IMR-90 (cell line): ENCODE measurements around the gene JMJD6. TPM values are rescaled to one million over a fixed set of nuclear protein-coding genes. Genes with fewer than 3 reads are reported as not detected.

Experiments used
- CHD1 ChIP-seq: IDR thresholded peaks from 2 replicates; pipeline ENCODE4 v1.6.1; 2012; ENCODE audit warnings: low read depth, low read length, improper control_type of control experiment
- ELK1 ChIP-seq: fragments of 150-350 bp; IDR thresholded peaks from 2 replicates; pipeline ENCODE4 v1.6.1; 2016; ENCODE audit warnings: low read depth, mild to moderate bottlenecking, low read length, moderate library complexity, borderline replicate concordance
- MAZ ChIP-seq: IDR thresholded peaks from 2 replicates; pipeline ENCODE4 v1.6.1; 2012; ENCODE audit warnings: low read depth, mild to moderate bottlenecking, low read length, improper control_type of control experiment, moderate library complexity, borderline replicate concordance
- MXI1 ChIP-seq: IDR thresholded peaks from 2 replicates; pipeline ENCODE4 v1.6.1; 2012; ENCODE audit warnings: low read depth, mild to moderate bottlenecking, low read length, moderate library complexity, borderline replicate concordance
- NFE2L2 ChIP-seq: fragments of 150-350 bp; IDR thresholded peaks from 2 replicates; pipeline ENCODE4 v1.6.1; 2016; ENCODE audit warnings: low read depth, mild to moderate bottlenecking, low read length
- RCOR1 ChIP-seq: IDR thresholded peaks from 2 replicates; pipeline ENCODE4 v1.6.1; 2012; ENCODE audit warnings: mild to moderate bottlenecking, low read length, improper control_type of control experiment; ENCODE audit not compliant: insufficient replicate concordance
- polyA plus RNA-seq, 3 experiments: library from polyadenylated mRNA; depleted of rRNA; stranded (reverse); fragments of >200 nt; gene quantifications; 2 replicates each; pipeline ENCODE4 v1.2.3, GENCODE V29; 2012; ENCODE audit warnings: low replicate concordance in 1 of 3
- total RNA-seq: library from RNA; depleted of rRNA; stranded (reverse); fragments of >200 nt; gene quantifications from 2 replicates; pipeline ENCODE4 v1.2.3, GENCODE V29; 2012

JMJD6 gene
- total and polyA plus RNA-seq, 2 of the 4 experiments (the other 2 are of a cell fraction) = 24.4 to 33.7 TPM

DNA sequence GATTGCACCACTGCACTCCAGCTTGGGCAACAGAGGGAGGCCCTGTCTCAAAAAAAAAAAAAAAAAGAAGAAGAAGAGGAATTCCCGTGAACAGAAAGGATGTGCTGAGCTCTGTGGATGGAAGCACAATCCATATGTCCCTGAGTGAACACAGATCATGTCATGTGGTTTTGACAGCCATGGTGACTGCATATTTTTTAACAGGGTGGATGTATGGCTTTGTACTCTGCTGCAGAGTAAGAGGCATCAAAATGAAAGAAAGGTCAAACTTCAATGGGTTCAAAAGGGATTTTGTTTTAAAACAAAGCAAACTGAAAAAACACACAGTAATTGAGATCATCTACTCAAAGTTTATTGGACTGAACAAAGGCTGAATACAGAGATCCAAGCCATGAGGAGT is 47.2 kb downstream of the JMJD6 start (continued):
- TF ChIP-seq ELK1 (no peak), RCOR1 (no peak), MXI1 (no peak), MAZ (no peak), NFE2L2 (no peak), CHD1 (no peak)
